GM21526 (cell line): Measurements from ENCODE around the gene CD52.
"Not testable (repeated sequence)": the region's sequence is repeated elsewhere in the genome, so short reads cannot be mapped to it uniquely, and the experiment has no call there.

Experiments used
- ATAC-seq: cut with Tn5 transposase; IDR thresholded peaks from one replicate; pipeline ENCODE4 v1.9.1; 2021; ENCODE audit warnings: moderate library complexity; ENCODE audit not compliant: unreplicated experiment, low FRiP score

The CD52 gene

GRCh38 chr1:26327956-26328362, 10.2 kb downstream of the CD52 start:
- ATAC-seq: no peak

- ATAC-seq: no peak
Measured at GRCh38 chr1:26328597-26328996, 10.8 kb downstream of the CD52 start.

GRCh38 chr1:26329380-26329779, 11.6 kb downstream of the CD52 start:
- ATAC-seq: not testable (repeated sequence)

- ATAC-seq: no peak
Measured at GRCh38 chr1:26330276-26330675, 12.5 kb downstream of the CD52 start.

GRCh38 chr1:26333312-26333711, 15.6 kb downstream of the CD52 start:
- not testable (repeated sequence) for ATAC-seq

GRCh38 chr1:26335774-26336476, 18.2 kb downstream of the CD52 start:
- no peak for ATAC-seq

- ATAC-seq: no peak
Measured at GRCh38 chr1:26336477-26337205, 18.9 kb downstream of the CD52 start.

GRCh38 chr1:26337206-26337535, 19.4 kb downstream of the CD52 start:
- ATAC-seq: no peak

GRCh38 chr1:26337625-26338024, 19.9 kb downstream of the CD52 start:
- no peak for ATAC-seq

- no peak for ATAC-seq
Measured at GRCh38 chr1:26338670-26339069, 20.9 kb downstream of the CD52 start.

- no peak for ATAC-seq
Measured at GRCh38 chr1:26340047-26340481, 22.3 kb downstream of the CD52 start.

GRCh38 chr1:26344147-26344920, 26.6 kb downstream of the CD52 start:
- ATAC-seq: no peak

GRCh38 chr1:26345718-26346117, 28.0 kb downstream of the CD52 start:
- ATAC-seq: no peak

- ATAC-seq: no peak
Measured at GRCh38 chr1:26346274-26347033, 28.7 kb downstream of the CD52 start.

- no peak for ATAC-seq
Measured at GRCh38 chr1:26349188-26349876, 31.6 kb downstream of the CD52 start.

- ATAC-seq: no peak
Measured at GRCh38 chr1:26349877-26350244, 32.1 kb downstream of the CD52 start.

GRCh38 chr1:26350343-26350700, 32.6 kb downstream of the CD52 start:
- ATAC-seq: no peak

- no peak for ATAC-seq
Measured at GRCh38 chr1:26350701-26351589, 33.2 kb downstream of the CD52 start.

- no peak for ATAC-seq
Measured at GRCh38 chr1:26351590-26352337, 34.0 kb downstream of the CD52 start.
